KBM-7 (cell line): ENCODE data around the gene KPTN.

ENCODE experiments used
- DNase-seq: peaks from one replicate; pipeline ENCODE4 v3.0.0-alpha.2; 2015
- in situ Hi-C: fragments of 300-500 bp; cut with MboI; formaldehyde crosslinking; loops from 2 replicates; pipeline ENCODE4 v1.14.3; 2020; ENCODE audit warnings: low sequenced_read_pairs, low pct_unique_long_range_greater_than_20kb, mixed read lengths

The KPTN gene

GRCh38 chr19:47445937-47446402, 38.0 kb downstream of the KPTN start:
- DNase-seq, result peak; percentile 59
- in situ Hi-C loops, result no loop called here

GRCh38 chr19:47445527-47445926, 38.5 kb downstream of the KPTN start:
- in situ Hi-C loops, result no loop called here
- DNase-seq, result peak; percentile 18

- DNase-seq, result peak; percentile 42
- in situ Hi-C loops, result no loop called here
These were observed 39.6 kb downstream of the KPTN start for GRCh38 chr19:47444388-47444821.

GRCh38 chr19:47443331-47443730, 40.7 kb downstream of the KPTN start:
- in situ Hi-C loops, result no loop called here
- DNase-seq, result no peak

GRCh38 chr19:47438793-47439220, 45.2 kb downstream of the KPTN start:
- DNase-seq, result no peak
- in situ Hi-C loops, result loop anchor here (10.0 kb wide), 1 partner anchor 256 kb away; no protein-coding TSS in a partner anchor

- in situ Hi-C loops, result loop anchor here (10.0 kb wide), 1 partner anchor 257 kb away; no protein-coding TSS in a partner anchor
- DNase-seq, result peak; percentile 27
These were observed 46.5 kb downstream of the KPTN start for GRCh38 chr19:47437500-47437899.

GRCh38 chr19:47436712-47437401, 47.2 kb downstream of the KPTN start:
- peak; percentile 73 for DNase-seq
- in situ Hi-C loops, result loop anchor here (10.0 kb wide), 1 partner anchor 258 kb away; no protein-coding TSS in a partner anchor

- in situ Hi-C loops, result loop anchor here (10.0 kb wide), 1 partner anchor 259 kb away; no protein-coding TSS in a partner anchor
- DNase-seq, result no peak
These were observed 48.1 kb downstream of the KPTN start for GRCh38 chr19:47435883-47436417.

- in situ Hi-C loops, result loop anchor here (10.0 kb wide), 1 partner anchor 260 kb away; no protein-coding TSS in a partner anchor
- DNase-seq, result no peak
These were observed 48.8 kb downstream of the KPTN start for GRCh38 chr19:47435196-47435595.

GRCh38 chr19:47434088-47434487, 49.9 kb downstream of the KPTN start:
- in situ Hi-C loops, result loop anchor here (10.0 kb wide), 1 partner anchor 261 kb away; no protein-coding TSS in a partner anchor
- no peak for DNase-seq

GRCh38 chr19:47433121-47433520, 50.9 kb downstream of the KPTN start:
- in situ Hi-C loops, result loop anchor here (10.0 kb wide), 1 partner anchor 262 kb away; no protein-coding TSS in a partner anchor
- DNase-seq, result peak; percentile 62

- in situ Hi-C loops, result loop anchor here (10.0 kb wide), 1 partner anchor 262 kb away; no protein-coding TSS in a partner anchor
- DNase-seq, result no peak
These were observed 51.5 kb downstream of the KPTN start for GRCh38 chr19:47432499-47432898.

GRCh38 chr19:47432091-47432490, 51.9 kb downstream of the KPTN start:
- in situ Hi-C loops, result loop anchor here (10.0 kb wide), 1 partner anchor 263 kb away; no protein-coding TSS in a partner anchor
- DNase-seq, result no peak

GRCh38 chr19:47430041-47430802, 53.8 kb downstream of the KPTN start:
- no peak for DNase-seq
- in situ Hi-C loops, result loop anchor here (10.0 kb wide), 1 partner anchor 265 kb away; no protein-coding TSS in a partner anchor

- in situ Hi-C loops, result no loop called here
- no peak for DNase-seq
These were observed 54.8 kb downstream of the KPTN start for GRCh38 chr19:47429140-47429793.

GRCh38 chr19:47428177-47428894, 55.7 kb downstream of the KPTN start:
- peak; percentile 92 for DNase-seq
- in situ Hi-C loops, result no loop called here

GRCh38 chr19:47427241-47428176, 56.5 kb downstream of the KPTN start:
- peak; percentile 85 for DNase-seq
- in situ Hi-C loops, result no loop called here
